NCI-H2107 treated with DMSO at 0.1 percent for 48 hours (cell line): Measurements from ENCODE around the gene HPS3.

Experiments used
- DNase-seq: peaks from one replicate; lab custom pipeline; 2025; ENCODE audit not compliant: unreplicated experiment; lab: John Stamatoyannopoulos, UW

Gene HPS3

GRCh38 chr3:149119466-149119865, 10.0 kb upstream of the HPS3 start:
- DNase-seq: no peak

GRCh38 chr3:149120051-149120972, 9.1 kb upstream of the HPS3 start:
- peak; percentile 25 for DNase-seq

GRCh38 chr3:149122721-149123578, 6.5 kb upstream of the HPS3 start:
- no peak for DNase-seq

- DNase-seq: no peak
These were observed 617 bp upstream of the HPS3 start for GRCh38 chr3:149128821-149129220.

GRCh38 chr3:149131589-149131988, 2.2 kb downstream of the HPS3 start:
- DNase-seq: no peak

GRCh38 chr3:149134575-149134974, 5.1 kb downstream of the HPS3 start:
- no peak for DNase-seq

GRCh38 chr3:149142682-149143081, 13.2 kb downstream of the HPS3 start:
- no peak for DNase-seq

GRCh38 chr3:149145356-149145755, 15.9 kb downstream of the HPS3 start:
- no peak for DNase-seq

- DNase-seq: no peak
These were observed 16.5 kb downstream of the HPS3 start for GRCh38 chr3:149145974-149146373.

- DNase-seq: no peak
These were observed 21.0 kb downstream of the HPS3 start for GRCh38 chr3:149150436-149150835.

GRCh38 chr3:149151843-149152242, 22.4 kb downstream of the HPS3 start:
- peak; percentile 13 for DNase-seq

- no peak for DNase-seq
These were observed 23.0 kb downstream of the HPS3 start for GRCh38 chr3:149152420-149152819.

GRCh38 chr3:149153402-149153801, 24.0 kb downstream of the HPS3 start:
- no peak for DNase-seq

GRCh38 chr3:149160754-149161300, 31.4 kb downstream of the HPS3 start:
- DNase-seq: no peak

- DNase-seq: no peak
These were observed 32.6 kb downstream of the HPS3 start for GRCh38 chr3:149162007-149162406.

GRCh38 chr3:149163066-149163465, 33.6 kb downstream of the HPS3 start:
- DNase-seq: no peak

GRCh38 chr3:149167898-149168297, 38.5 kb downstream of the HPS3 start:
- no peak for DNase-seq

GRCh38 chr3:149170672-149171071, 41.2 kb downstream of the HPS3 start:
- DNase-seq: no peak

GRCh38 chr3:149174901-149175300, 45.5 kb downstream of the HPS3 start:
- no peak for DNase-seq

- no peak for DNase-seq
These were observed 47.7 kb downstream of the HPS3 start for GRCh38 chr3:149177122-149177521.

GRCh38 chr3:149179220-149179619, 49.8 kb downstream of the HPS3 start:
- no peak for DNase-seq
